GM23338 (cell line): ENCODE measurements around the gene FCN3. TPM values are rescaled to one million over a fixed set of nuclear protein-coding genes. Genes with fewer than 3 reads are reported as not detected.

Experiments
- ATAC-seq: fragments of 200-7000 bp; cut with Tn5 transposase; 3 replicates; pipeline ENCODE4 v1.9.1; 2020
- DNase-seq: peaks from one replicate; pipeline ENCODE4 v3.0.0-alpha.2; 2015; ENCODE audit warnings: low spot score
- H2AFZ ChIP-seq: fragments of 200-600 bp; sonication (generic); 2 replicates; pipeline ENCODE4 v1.8.0; 2016; ENCODE audit warnings: antibody characterized with exemption, mild to moderate bottlenecking, moderate library complexity
- H3F3A ChIP-seq: fragments of 200-600 bp; sonication (generic); replicated peaks from 2 replicates; pipeline ENCODE4 v1.8.0; 2017; ENCODE audit warnings: antibody characterized with exemption, mixed run types, low read depth
- H3K27ac ChIP-seq: fragments of 200-600 bp; sonication (generic); 2 replicates; pipeline ENCODE4 v1.6.1; 2016; ENCODE audit warnings: low read depth
- H3K27me3 ChIP-seq: fragments of 200-600 bp; sonication (generic); 2 replicates; pipeline ENCODE4 v1.8.0; 2016; ENCODE audit warnings: mild to moderate bottlenecking, mixed run types, moderate library complexity; ENCODE audit not compliant: insufficient read depth
- H3K36me3 ChIP-seq: fragments of 200-600 bp; sonication (generic); 2 replicates; pipeline ENCODE4 v1.8.0; 2016; ENCODE audit warnings: mild to moderate bottlenecking; ENCODE audit not compliant: insufficient read depth
- H3K4me1 ChIP-seq: fragments of 200-600 bp; sonication (generic); 2 replicates; pipeline ENCODE4 v1.8.0; 2016; ENCODE audit warnings: mild to moderate bottlenecking, moderate library complexity; ENCODE audit not compliant: insufficient read depth
- H3K4me2 ChIP-seq: fragments of 200-600 bp; sonication (generic); 2 replicates; pipeline ENCODE4 v1.7.1; 2017; ENCODE audit warnings: mixed run types
- H3K4me3 ChIP-seq: fragments of 200-600 bp; sonication (generic); 2 replicates; pipeline ENCODE4 v1.6.1; 2016; ENCODE audit warnings: mixed run types
- H3K79me2 ChIP-seq: fragments of 200-600 bp; sonication (generic); replicated peaks from 2 replicates; pipeline ENCODE4 v1.8.0; 2017; ENCODE audit warnings: mild to moderate bottlenecking; ENCODE audit not compliant: insufficient read depth
- H3K9me2 ChIP-seq: fragments of 200-600 bp; sonication (generic); 2 replicates; pipeline ENCODE4 v1.8.0; 2017; ENCODE audit not compliant: insufficient read depth
- H4K20me1 ChIP-seq: fragments of 200-600 bp; sonication (generic); replicated peaks from 2 replicates; pipeline ENCODE4 v1.8.0; 2017; ENCODE audit warnings: mild to moderate bottlenecking; ENCODE audit not compliant: insufficient read depth
- H3K27ac Mint-ChIP-seq: 2 replicates; pipeline ENCODE4 v1.8.0; 2020; ENCODE audit warnings: inconsistent platforms, mild to moderate bottlenecking, moderate library complexity, mixed read lengths
- H3K27me3 Mint-ChIP-seq: 3 replicates; pipeline ENCODE4 v1.8.0; 2022; ENCODE audit warnings: low read depth, mild to moderate bottlenecking, moderate library complexity, mixed read lengths, inconsistent platforms; ENCODE audit not compliant: insufficient read depth, poor library complexity
- H3K36me3 Mint-ChIP-seq: 3 replicates; pipeline ENCODE4 v1.8.0; 2021; ENCODE audit warnings: low read depth, mild to moderate bottlenecking, inconsistent platforms, moderate library complexity, mixed read lengths
- H3K4me1 Mint-ChIP-seq: 3 replicates; pipeline ENCODE4 v1.8.0; 2020; ENCODE audit warnings: mild to moderate bottlenecking, inconsistent platforms, mixed read lengths
- H3K4me3 Mint-ChIP-seq: 3 replicates; pipeline ENCODE4 v1.8.0; 2021; ENCODE audit warnings: moderate library complexity, mild to moderate bottlenecking, inconsistent platforms, mixed read lengths
- H3K9me3 Mint-ChIP-seq: 3 replicates; pipeline ENCODE4 v1.8.0; 2020; ENCODE audit warnings: moderate library complexity, mild to moderate bottlenecking, inconsistent platforms, mixed read lengths
- CREB1 ChIP-seq: fragments of 250-450 bp; sonication (Bioruptor Pico); IDR thresholded peaks from 2 replicates; pipeline ENCODE4 v1.5.0; 2020; ENCODE audit warnings: low read depth, mild to moderate bottlenecking, moderate library complexity
- CTCF ChIP-seq, 2 experiments: fragments of 200-600 bp in 1 of 2; sonication (generic) in 1 of 2; conservative IDR thresholded peaks; 2 replicates each; pipeline versions ENCODE4 v1.5.1 to v1.6.1; 2016 to 2017; ENCODE audit warnings: antibody characterized with exemption in 2 of 2, low read depth in 2 of 2, mild to moderate bottlenecking in 2 of 2, moderate library complexity in 1 of 2
- ETS1 ChIP-seq: IDR thresholded peaks from 2 replicates; pipeline ENCODE4 v1.6.1; 2016; ENCODE audit warnings: antibody characterized with exemption
- EZH2 ChIP-seq: fragments of 200-600 bp; sonication (generic); IDR thresholded peaks from one replicate; pipeline ENCODE4 v1.8.0; 2017; ENCODE audit warnings: antibody characterized with exemption, mild to moderate bottlenecking, low read depth; ENCODE audit not compliant: unreplicated experiment
- EZH2phosphoT487 ChIP-seq: fragments of 200-600 bp; sonication (generic); IDR thresholded peaks from one replicate; pipeline ENCODE4 v1.8.1; 2018; ENCODE audit warnings: antibody characterized with exemption; ENCODE audit not compliant: unreplicated experiment
- JUNB ChIP-seq: IDR thresholded peaks from one replicate; pipeline ENCODE4 v1.6.1; 2016; ENCODE audit warnings: antibody characterized with exemption; ENCODE audit not compliant: unreplicated experiment
- NANOG ChIP-seq: IDR thresholded peaks from 2 replicates; pipeline ENCODE4 v1.6.1; 2016; ENCODE audit warnings: antibody characterized with exemption, borderline replicate concordance
- POLR2AphosphoS5 ChIP-seq: IDR thresholded peaks from 2 replicates; pipeline ENCODE4 v1.6.1; 2016; ENCODE audit warnings: antibody characterized with exemption, low read depth
- REST ChIP-seq: IDR thresholded peaks from one replicate; pipeline ENCODE4 v1.6.1; 2018; ENCODE audit warnings: antibody characterized with exemption; ENCODE audit not compliant: unreplicated experiment
- STAT1 ChIP-seq: IDR thresholded peaks from one replicate; pipeline ENCODE4 v1.6.1; 2016; ENCODE audit warnings: antibody characterized with exemption; ENCODE audit not compliant: unreplicated experiment
- ZNF114 ChIP-seq: fragments of 250-450 bp; sonication (Bioruptor Pico); IDR thresholded peaks from 2 replicates; pipeline ENCODE4 v1.5.0; 2020; ENCODE audit warnings: mild to moderate bottlenecking, moderate library complexity
- ZNF331 ChIP-seq: fragments of 250-450 bp; sonication (Bioruptor Pico); IDR thresholded peaks from 2 replicates; pipeline ENCODE4 v1.5.0; 2020; ENCODE audit warnings: low read depth, mild to moderate bottlenecking, moderate library complexity
- polyA plus RNA-seq: library from polyadenylated mRNA; unstranded; fragments of >200 nt; fragmentation: Nextera tagmentation; extraction: Ambion mirVana; gene quantifications from 2 replicates; pipeline ENCODE4 v1.2.1, GENCODE V29; 2016
- total RNA-seq: library from RNA; depleted of rRNA; stranded (reverse); fragments of >200 nt; shearing (Covaris generic); gene quantifications from 2 replicates; pipeline ENCODE4 v1.2.3, GENCODE V29; 2014
- TF ChIP-seq, protein P1 (sequence below): fragments of 250-450 bp; sonication (Bioruptor Pico); IDR thresholded peaks from 2 replicates; pipeline ENCODE4 v1.5.0; 2020; ENCODE audit warnings: mild to moderate bottlenecking, moderate library complexity

Gene FCN3
- total and polyA plus RNA-seq, 2 experiments from 2014 or later: 0.49 TPM; not detected in 1

DNA sequence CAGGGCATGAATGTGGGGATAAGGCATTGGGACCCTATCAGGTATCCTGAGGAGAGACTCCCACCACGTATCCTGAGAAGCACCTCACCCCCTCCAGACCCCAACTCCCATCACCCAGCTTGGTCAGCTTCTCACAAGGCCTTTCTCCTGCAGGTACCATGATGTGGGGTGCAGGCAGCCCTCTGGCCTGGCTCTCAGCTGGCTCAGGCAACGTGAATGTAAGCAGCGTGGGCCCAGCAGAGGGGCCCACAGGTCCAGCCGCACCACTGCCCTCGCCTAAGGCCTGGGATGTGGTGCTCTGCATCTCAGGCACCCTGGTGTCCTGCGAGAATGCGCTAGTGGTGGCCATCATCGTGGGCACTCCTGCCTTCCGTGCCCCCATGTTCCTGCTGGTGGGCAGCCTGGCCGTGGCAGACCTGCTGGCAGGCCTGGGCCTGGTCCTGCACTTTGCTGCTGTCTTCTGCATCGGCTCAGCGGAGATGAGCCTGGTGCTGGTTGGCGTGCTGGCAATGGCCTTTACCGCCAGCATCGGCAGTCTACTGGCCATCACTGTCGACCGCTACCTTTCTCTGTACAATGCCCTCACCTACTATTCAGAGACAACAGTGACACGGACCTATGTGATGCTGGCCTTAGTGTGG, 19.1 kb upstream of the FCN3 start:
- Mint-ChIP-seq H3K36me3 (peaks cover 5% of the 10 kb centered on the region; the same call in 1 of the 3 replicates), H3K4me3 (peak overlapping the region; percentile 92), H3K27me3 (peaks cover 33% of the 10 kb centered on the region), H3K4me1 (peaks cover 36% of the 10 kb centered on the region), H3K9me3 (peaks cover under 1% of the 10 kb centered on the region; the same call in 1 of the 3 replicates), H3K27ac (no peak overlapping the region)
- H4K20me1 ChIP-seq: no peaks in the 10 kb centered on the region
- H3K79me2 ChIP-seq: no peaks in the 10 kb centered on the region
- H3K4me1 ChIP-seq: peaks cover 19% of the 10 kb centered on the region
- H3F3A ChIP-seq: peaks cover 7% of the 10 kb centered on the region; the same call in 1 of the 2 replicates
- ATAC-seq: no peak
- H3K9me2 ChIP-seq: no peaks in the 10 kb centered on the region
- no peaks in the 10 kb centered on the region for H3K36me3 ChIP-seq
- H3K4me3 ChIP-seq: peak overlapping the region; percentile 94; the same call in 1 of the 2 replicates
- TF ChIP-seq JUNB: no peak
- no peak for TF ChIP-seq STAT1
- TF ChIP-seq ZNF114: no peak
- no peak for TF ChIP-seq EZH2
- TF ChIP-seq CTCF (conservative IDR thresholded peaks at IDR 0.05; ENCODE audit: low read depth in 2 of 2): no peak
- no peak for TF ChIP-seq REST
- TF ChIP-seq CREB1 (CRISPR knock-in tag): no peak
- TF ChIP-seq ZNF331 (CRISPR knock-in tag): no peak
- TF ChIP-seq, protein P1, sequence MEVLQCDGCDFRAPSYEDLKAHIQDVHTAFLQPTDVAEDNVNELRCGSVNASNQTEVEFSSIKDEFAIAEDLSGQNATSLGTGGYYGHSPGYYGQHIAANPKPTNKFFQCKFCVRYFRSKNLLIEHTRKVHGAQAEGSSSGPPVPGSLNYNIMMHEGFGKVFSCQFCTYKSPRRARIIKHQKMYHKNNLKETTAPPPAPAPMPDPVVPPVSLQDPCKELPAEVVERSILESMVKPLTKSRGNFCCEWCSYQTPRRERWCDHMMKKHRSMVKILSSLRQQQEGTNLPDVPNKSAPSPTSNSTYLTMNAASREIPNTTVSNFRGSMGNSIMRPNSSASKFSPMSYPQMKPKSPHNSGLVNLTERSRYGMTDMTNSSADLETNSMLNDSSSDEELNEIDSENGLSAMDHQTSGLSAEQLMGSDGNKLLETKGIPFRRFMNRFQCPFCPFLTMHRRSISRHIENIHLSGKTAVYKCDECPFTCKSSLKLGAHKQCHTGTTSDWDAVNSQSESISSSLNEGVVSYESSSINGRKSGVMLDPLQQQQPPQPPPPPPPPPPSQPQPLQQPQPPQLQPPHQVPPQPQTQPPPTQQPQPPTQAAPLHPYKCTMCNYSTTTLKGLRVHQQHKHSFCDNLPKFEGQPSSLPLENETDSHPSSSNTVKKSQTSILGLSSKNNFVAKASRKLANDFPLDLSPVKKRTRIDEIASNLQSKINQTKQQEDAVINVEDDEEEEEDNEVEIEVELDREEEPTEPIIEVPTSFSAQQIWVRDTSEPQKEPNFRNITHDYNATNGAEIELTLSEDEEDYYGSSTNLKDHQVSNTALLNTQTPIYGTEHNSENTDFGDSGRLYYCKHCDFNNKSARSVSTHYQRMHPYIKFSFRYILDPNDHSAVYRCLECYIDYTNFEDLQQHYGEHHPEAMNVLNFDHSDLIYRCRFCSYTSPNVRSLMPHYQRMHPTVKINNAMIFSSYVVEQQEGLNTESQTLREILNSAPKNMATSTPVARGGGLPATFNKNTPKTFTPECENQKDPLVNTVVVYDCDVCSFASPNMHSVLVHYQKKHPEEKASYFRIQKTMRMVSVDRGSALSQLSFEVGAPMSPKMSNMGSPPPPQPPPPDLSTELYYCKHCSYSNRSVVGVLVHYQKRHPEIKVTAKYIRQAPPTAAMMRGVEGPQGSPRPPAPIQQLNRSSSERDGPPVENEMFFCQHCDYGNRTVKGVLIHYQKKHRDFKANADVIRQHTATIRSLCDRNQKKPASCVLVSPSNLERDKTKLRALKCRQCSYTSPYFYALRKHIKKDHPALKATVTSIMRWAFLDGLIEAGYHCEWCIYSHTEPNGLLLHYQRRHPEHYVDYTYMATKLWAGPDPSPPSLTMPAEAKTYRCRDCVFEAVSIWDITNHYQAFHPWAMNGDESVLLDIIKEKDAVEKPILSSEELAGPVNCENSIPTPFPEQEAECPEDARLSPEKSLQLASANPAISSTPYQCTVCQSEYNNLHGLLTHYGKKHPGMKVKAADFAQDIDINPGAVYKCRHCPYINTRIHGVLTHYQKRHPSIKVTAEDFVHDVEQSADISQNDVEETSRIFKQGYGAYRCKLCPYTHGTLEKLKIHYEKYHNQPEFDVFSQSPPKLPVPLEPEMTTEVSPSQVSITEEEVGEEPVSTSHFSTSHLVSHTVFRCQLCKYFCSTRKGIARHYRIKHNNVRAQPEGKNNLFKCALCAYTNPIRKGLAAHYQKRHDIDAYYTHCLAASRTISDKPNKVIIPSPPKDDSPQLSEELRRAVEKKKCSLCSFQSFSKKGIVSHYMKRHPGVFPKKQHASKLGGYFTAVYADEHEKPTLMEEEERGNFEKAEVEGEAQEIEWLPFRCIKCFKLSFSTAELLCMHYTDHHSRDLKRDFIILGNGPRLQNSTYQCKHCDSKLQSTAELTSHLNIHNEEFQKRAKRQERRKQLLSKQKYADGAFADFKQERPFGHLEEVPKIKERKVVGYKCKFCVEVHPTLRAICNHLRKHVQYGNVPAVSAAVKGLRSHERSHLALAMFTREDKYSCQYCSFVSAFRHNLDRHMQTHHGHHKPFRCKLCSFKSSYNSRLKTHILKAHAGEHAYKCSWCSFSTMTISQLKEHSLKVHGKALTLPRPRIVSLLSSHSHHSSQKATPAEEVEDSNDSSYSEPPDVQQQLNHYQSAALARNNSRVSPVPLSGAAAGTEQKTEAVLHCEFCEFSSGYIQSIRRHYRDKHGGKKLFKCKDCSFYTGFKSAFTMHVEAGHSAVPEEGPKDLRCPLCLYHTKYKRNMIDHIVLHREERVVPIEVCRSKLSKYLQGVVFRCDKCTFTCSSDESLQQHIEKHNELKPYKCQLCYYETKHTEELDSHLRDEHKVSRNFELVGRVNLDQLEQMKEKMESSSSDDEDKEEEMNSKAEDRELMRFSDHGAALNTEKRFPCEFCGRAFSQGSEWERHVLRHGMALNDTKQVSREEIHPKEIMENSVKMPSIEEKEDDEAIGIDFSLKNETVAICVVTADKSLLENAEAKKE (CRISPR knock-in tag): no peak
- TF ChIP-seq ETS1: no peak
- TF ChIP-seq NANOG: no peak
- TF ChIP-seq EZH2phosphoT487: no peak
- TF ChIP-seq POLR2AphosphoS5: no peak
- H3K27me3 ChIP-seq: no peaks in the 10 kb centered on the region
- H3K4me2 ChIP-seq: peak overlapping the region; percentile 89
- H2AFZ ChIP-seq: no peak overlapping the region
- H3K27ac ChIP-seq: no peak overlapping the region
- DNase-seq: no peak
